GM18870 (cell line): ENCODE results near the gene BDNF.

Source experiments
- ATAC-seq: cut with Tn5 transposase; IDR thresholded peaks from one replicate; pipeline ENCODE4 v1.9.1; 2021; ENCODE audit warnings: moderate library complexity; ENCODE audit not compliant: unreplicated experiment

The BDNF gene

DNA sequence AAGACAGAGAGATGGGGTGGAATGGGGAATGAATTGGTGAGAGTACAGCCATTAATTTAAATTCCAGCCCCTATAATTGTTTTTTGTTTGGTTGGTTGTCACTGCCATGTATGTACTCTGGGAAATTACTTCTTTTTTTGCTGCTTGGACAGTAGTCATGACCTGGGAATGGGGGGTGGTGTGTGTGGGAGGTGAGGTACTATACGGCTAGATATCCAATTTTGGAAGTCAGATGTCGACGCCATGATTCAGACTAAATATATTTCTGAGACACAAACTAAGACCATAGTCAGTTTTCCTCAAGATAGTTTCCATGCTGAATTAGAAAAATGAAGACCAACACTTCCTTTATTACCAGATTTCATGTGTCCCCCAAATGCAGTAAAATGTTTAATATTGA lies 7.4 kb upstream of the BDNF start:
- no peak for ATAC-seq

DNA sequence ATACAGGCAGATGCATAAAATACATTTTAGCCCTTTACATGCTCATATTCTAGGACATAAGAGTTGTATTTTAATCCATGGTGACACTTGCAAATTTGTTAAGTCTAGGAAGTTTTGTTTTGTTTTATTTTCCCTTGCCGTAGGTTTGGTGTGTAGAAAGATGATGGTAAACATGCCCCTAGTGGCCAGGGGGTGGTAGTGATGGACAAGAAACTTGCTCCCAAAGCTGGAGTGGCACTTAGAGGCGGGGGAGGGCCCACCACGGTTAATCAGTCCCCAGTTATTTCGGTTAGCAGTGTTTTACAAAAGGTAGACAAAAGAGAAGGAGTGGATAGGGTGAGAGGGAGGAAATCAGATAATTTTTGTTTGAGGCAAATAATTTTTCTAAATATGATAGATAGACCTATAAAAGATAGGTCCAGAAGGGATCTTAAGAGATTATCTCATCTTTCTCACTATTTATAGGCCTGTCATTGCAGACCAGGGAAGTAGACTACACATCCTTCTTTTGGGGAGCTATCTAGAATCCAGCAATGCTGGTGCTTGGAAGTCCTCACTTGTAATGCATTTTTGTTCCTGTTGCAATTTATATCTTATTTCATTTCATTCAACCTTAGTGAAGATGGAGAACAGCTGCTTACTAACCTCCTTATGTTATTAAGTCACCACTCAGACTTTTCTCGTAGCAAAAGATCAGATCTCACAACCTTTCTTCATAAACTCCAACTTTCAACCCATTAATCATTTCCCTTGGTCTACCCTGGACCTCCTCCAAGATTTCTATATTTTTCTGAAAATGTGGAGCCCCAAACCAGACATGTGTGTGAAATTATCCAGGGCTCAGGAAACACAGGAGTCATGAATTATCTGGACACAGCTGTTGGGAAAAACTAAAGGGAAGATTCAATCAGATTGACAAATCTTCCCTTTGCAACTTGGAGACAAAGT lies 5.9 kb upstream of the BDNF start:
- ATAC-seq = peak; percentile 71

DNA sequence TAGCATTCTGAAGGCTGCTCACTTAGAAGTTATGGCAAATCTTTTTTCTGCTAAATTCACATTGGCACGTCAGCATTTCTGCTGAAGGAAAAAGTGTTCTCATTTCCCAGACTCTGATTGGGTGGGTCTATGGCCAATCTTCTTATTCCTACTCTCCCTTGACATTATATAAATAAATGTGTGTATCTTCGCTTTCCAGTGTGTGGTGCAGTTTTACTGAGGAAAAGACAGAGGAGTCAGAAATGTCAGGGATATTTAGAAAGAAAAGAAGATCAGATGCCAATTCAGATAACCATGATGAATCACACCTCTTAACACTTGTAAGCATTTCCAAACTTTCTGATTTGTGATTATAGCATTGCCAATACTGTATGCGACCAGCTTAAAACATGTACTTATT lies 3.2 kb upstream of the BDNF start:
- ATAC-seq = no peak

DNA sequence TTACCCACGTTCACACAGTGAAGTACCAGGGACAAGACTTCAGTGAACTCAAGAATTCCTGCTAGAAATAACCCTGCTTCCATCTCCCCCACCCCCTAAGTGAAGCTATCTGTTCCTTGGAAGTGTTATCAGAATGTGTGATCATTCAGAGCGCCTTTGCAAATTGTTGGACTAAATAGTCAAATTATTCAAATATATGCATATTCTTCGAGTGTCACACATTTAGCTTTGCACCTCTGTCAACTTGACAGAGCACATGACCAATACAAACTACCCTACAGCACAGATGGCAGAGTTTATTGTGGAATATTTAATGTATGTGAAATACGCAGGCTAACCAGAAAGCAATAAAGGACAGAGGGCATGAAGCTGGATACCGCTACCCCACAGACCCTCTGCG lies 2.6 kb upstream of the BDNF start:
- ATAC-seq = no peak

DNA sequence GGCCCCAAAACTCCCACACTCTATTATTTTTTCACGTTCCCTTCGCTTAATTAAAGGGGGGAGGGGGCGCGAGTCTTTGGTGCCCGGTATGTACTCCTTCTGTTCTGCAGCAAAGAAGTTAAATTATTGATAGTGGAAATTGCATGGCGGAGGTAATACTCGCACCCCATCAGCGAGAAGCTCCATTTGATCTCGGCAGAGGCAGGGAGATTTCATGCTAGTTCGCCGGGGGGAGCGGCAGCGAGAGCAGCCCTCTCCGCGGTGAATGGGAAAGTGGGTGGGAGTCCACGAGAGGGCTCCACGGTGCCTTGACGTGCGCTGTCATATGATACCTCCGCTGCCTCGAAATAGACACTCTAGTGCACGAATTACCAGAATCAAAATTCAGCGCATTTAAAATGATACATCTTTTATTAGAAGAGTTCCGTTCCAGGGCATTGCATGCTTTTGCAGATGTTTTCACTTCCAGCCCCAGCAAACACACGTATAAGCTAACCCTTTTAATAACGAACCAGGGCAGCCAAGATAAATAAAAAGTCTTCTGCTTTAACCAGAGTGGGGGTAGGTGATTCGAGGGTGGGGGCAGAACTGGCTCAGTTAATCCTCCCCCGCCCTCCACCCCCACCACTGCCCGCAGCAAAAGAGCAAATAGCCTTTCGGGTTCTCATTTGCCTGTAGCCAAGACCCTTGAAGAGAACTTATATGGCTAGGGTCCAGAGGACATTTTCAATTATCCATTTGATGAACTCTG lies 1.3 kb upstream of the BDNF start:
- ATAC-seq = peak; percentile 38

DNA sequence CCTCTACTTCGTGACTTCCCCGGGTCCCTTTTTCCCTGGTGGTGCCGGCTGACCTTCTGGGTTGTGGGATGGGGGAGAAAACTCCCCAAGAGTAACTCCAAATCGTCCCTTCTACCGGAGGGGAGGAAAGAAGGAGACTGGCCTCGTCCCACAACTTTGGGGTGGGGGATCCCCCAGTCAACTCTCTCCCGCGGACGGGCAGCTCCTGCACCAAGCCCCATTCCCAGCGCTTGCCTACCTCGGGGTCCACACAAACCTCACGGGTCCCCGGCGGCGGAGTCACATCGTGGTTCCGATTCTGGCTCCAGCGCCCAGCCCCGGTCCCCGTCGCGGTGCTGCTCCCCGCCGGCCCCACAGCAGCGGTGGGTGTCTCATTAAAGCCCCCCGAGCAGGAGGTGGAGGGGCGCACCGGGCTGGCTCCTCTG lies 317 bp downstream of the BDNF start:
- no peak for ATAC-seq

DNA sequence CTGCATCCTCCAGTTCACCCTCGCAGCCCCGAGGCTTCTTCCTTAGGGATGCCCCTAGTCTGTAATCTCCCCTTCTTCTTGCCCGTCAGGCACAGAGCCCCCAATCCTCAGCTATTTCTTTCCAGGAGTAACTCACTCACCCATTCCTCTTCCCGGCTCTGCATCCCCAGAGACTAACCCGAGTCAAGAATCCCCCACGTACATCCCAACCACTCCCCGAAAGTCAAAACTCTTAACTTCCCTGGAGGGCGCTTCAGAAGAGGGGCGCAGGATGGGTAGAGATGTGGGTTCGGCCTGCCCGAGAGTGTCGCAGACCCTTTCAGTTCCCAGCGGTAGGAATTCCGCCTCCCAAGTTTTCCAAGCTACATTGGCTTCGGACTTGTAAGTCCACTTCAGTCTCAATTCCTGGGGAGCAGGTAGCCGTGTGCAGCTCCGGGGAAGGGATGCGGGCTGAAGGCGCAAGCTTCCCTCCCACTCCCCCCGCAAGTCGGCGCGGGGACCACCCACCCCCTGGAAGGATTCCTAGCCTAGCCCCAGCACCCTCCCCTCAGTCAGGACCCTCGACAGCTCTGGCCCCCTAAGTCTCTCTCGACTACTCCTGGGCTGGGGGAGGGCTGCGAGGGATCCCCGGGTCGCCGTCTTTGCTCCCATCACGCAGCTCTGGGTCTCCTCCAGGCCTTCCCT lies 871 bp downstream of the BDNF start:
- no peak for ATAC-seq

DNA sequence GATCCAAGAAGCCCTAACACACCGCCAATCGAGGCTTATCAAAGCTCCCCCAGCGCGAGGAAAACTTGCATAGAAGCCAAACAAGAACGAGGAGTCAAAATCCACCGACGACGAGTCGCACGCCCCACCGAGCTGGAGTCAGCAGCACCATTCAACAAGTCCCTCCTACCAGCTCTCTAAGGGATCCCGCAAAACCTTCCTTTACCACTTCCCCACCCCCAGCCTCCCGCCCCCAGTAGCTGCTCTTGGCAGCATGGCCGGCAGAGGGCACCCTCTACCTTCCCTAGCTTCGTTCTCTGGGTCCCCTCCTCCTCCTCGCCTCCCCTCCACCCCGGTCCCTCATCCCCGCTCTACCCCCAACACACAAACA lies 1.4 kb downstream of the BDNF start:
- ATAC-seq = peak; percentile 55

DNA sequence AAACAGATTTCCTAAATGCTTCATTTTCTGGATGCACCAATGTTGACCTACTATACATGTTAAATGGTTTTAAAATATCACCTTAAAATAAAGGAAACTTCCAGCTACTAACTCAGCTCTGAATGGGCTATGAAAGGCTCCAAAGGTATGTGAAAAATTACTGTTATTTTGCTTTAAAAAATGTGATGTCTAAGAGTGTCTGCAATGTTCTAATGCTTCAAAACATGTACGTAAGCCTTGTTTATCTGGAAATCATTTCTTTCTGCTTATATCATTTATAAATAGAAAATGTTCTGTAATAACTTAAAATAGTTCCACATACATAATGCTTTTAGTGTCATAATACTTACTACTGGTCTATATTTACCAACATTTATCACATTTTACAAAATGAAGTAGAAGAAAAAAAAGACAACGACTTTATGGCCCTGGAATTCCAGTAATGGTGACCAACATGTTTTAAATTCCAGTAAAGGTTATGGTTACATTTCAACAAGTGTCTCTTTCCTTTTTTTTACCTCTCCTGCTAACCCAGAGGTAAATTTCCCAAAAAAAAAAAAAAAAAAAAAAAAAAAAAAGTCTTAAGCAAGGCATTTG lies 2.5 kb downstream of the BDNF start:
- no peak for ATAC-seq

DNA sequence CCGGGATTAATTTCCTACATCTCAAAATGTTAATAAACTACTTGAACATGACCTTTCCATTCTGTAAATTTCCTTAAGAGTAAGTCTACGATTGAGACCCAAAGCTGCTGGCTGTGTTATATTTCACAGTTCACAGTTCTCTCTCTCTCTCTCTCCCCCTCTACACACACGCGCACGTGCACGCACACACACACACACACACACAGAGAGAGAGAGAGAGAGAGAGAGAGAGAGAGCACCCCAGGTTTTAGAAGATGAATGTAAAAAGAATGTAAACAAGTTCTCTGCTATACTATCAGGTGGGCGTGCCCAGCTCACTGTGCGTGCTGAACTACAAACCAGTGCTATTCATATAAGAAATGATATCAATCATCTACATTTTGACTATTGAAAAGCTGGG lies 3.3 kb downstream of the BDNF start:
- ATAC-seq = no peak

DNA sequence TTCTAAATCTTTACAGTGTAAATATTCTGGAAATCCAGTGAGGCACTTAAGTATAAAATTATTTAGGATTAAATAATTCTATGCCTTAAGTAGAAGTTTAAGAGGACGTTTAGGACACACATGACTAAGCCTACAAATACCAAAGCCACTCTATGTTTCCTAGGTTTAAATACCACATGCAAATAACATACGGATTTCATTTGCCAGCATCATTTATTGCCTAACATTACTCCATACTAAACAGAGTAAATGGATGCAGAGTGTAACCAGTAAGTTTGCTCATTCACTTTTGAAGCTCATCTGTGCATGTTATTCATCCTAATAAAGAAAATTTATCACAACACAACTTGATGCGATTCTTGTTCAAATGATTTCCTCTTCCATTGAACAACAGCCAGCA lies 4.1 kb downstream of the BDNF start:
- no peak for ATAC-seq

DNA sequence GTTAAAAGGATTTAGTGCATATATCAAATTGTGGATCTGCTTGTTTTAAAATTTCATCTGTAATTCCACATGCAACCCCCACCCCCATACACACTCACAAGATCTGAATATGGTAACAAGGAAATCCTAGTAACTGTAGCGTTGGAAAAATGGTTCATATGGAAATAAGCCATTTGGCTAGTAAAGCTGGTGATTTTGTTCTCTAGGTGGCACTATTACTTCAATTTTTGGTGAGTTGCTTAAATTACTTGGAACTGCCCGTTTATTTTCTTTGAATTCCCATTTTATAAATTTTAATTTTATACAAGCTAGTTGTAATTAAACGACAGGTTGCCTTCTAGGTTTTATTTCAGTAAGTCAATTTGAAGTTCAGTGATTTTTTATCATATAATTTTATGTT lies 5.3 kb downstream of the BDNF start:
- ATAC-seq = no peak

DNA sequence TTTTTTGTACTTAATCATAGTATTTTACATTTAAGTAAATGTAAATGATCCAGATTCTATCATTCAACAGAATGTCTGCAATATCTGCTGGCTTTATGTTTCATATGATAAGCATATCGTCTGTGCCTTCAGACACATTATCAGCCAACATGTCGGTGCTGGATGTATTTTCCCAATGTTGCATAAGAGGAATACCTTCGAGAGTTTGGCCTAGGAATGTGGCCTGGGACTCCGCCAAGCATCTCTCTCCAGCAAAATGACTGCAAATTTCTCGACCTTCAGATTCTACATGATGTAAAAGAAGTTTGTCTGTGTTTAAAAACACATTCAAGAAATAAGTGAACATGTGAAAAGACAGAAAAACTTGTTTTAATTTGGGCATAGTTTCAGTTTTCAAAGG lies 6.9 kb downstream of the BDNF start:
- no peak for ATAC-seq

DNA sequence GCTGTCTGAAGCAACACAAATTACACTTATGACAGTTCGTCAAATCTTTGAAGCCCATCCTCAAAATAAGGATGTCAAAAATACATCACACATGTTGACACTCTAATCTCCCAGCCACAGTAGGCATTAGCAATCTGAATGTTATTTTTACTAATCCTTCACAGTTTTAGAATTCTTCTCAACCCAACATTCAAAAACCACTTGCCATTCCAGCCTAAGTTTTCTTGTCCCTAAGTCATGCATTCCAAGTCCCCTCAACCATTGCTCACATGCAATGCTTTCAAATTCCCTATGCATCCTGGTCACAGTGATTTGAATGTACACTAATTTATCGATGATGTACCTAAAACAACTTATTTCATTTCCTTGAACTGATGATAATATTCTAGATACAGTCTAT lies 7.5 kb downstream of the BDNF start:
- ATAC-seq = no peak

DNA sequence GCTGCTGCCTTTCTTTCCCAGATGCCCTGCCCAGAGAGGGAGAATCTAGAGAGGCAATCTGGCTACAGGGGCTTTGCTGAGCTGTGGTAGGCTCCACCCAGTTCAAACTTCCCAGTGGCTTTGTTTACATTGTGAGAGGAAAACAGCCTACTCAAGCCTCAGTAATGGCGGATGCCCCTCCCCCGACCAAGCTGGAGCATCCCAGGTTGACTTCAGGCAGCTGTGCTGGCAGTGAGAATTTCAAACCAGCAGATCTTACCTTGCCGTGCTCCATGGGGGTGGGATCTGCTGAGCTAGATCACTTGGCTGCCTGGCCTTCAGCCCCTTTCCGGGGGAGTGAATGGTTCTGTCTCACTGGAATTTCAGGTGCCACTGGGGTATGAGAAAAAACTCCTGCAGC lies 12.2 kb downstream of the BDNF start:
- ATAC-seq = no peak

DNA sequence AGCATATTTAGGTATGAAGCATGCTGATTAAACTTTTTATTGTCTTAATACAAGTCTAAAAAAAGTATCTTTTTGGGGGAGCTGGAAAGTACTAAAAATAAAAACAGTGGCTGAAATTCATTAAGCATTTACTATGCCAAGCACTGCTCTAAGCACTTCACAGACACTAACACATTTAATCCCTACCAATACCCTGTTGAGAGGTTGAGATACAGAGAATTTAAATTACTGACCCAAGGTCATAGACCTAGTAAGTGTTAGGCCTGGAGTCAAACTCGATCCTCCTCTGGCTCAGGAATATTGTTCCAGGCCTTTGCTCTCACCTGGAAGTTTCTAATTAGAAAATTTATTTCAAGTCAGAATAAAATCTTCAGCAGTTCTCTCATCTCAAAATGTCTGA lies 18.6 kb downstream of the BDNF start:
- ATAC-seq = no peak

DNA sequence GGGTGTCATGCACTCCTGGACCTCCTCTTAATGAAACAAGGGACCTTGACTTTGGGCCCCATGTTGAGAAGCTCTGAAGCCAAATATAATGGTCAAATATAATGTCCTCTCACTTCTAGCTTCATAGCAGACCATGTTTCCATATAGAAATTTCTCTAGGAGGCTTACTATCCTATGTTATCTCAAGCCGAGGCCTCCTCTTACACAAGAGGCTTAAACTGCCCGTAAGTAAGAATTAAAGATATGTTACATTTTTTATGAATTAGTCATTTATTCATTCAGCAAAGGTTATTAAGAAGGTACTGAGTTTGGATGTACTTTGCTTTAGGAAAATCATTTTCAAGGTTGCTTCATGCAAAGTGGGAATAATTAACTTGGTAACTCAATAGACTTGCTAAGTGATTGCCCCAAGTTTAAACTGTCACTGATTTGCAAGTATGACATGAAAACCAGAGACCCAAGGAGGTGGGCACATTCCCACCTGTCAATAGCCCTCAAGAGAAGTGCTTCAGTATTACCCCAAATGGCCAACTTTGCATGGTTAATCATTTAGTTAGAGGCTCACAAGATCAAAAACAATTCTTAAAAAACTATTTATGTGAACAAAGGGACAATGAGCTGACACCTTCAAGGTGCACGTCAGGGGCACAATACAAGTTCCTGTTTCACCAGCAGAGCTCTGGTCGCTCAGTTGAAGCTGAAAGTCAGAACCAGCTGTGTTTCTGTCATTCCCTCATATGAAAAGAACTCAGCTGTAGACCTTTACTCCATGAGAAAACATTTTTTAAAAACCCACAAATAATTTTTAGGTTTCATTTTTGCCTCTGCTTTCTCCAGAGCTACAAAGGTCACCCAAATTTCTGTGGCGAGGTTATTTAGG lies 20.9 kb downstream of the BDNF start:
- ATAC-seq = peak; percentile 77

DNA sequence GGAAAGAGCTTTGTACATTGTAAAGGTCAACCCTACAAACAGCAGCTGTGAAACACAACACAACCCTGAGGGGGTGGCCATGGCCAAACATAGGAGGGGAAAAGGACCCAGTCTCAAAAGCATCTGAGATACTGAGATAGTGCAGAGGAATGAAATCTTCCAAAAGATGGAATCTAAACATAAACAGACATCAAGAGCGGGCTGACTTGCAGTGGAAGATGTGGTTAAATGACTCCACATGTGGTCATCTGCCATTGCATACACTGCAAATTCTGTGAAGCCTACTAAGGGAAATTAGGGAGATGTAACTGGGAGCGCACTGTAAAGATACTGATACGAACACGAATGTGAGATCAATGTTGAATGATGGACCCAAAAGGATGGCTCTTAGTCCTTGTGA lies 22.0 kb downstream of the BDNF start:
- ATAC-seq = no peak

DNA sequence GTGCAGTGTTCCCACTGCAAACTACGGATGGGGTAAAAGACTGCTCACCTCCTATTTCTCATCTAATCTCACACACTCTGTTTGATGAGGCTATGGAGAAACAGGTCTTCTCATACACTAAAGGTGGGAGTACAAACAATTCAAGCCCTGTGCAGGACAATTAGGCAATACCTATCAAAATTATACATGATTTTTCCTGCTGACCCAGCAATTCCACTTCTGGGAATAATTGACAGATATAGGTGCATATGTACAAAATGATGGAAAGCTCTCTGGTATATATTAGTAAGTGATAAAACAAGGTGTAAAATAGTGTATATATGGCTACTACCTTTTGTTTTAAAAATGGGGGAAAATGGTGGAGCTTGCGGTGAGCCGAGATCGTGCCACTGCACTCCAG lies 23.1 kb downstream of the BDNF start:
- ATAC-seq = no peak

DNA sequence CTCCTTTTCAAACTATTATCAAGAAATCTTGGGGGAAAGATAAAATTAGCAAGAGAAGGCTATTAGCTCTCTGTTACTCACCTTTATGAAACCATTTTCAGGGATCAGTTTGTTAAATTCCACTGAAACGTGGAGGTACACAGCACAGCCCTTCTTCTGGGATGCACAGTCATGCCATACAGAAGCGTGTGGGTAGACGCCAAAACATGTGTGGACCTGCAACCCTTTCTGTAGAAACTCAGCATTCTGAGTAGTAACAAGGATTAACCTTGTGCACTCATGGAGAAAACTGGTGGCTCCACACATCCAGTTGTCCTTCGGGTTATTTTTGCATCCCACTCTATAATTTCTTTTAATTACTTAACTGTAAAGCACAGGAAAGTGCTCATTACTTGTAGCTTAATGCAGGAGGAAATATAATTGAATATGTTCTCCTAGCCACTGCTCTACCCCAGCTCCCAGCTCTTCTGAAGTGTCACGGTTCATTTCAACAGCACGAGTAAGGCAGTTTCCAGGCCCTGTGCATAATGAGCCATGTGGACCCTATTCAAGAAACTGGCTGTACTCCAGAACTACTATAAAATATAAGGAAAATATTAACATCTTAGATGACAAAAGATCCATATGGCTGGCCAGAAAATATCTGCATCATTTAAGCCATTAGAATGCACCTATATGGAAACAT lies 26.1 kb downstream of the BDNF start:
- ATAC-seq = no peak
